Kidney epithelial cell (primary cell): ENCODE data around the gene ABHD14A. TPM values are rescaled to one million over a fixed set of nuclear protein-coding genes. Genes with fewer than 3 reads are reported as not detected.

Experiments
- DNase-seq: peaks from one replicate; pipeline ENCODE4 v3.0.0-alpha.2; 2010; ENCODE audit warnings: low read depth
- H3K27me3 ChIP-seq: 2 replicates; pipeline ENCODE4 v1.6.0; 2011; ENCODE audit warnings: low read length; ENCODE audit not compliant: control insufficient read depth, insufficient read depth
- H3K36me3 ChIP-seq: 2 replicates; pipeline ENCODE4 v1.5.1; 2011; ENCODE audit warnings: low read length; ENCODE audit not compliant: control insufficient read depth, insufficient read depth
- H3K4me3 ChIP-seq: 2 replicates; pipeline ENCODE4 v1.5.1; 2011; ENCODE audit warnings: low read depth, mild to moderate bottlenecking, control low read depth, low read length
- CTCF ChIP-seq: IDR thresholded peaks from 2 replicates; pipeline ENCODE4 v1.5.1; 2011; ENCODE audit warnings: mild to moderate bottlenecking, moderate library complexity, low read length, control low read depth, inconsistent platforms; ENCODE audit not compliant: insufficient read depth, poor library complexity, severe bottlenecking
- total RNA-seq: library from RNA; depleted of rRNA; stranded (reverse); fragments of >200 nt; gene quantifications from 2 replicates; pipeline ENCODE4 v1.2.3, GENCODE V29; 2015

The ABHD14A gene
- total RNA-seq, 1 donor from 2014 or later, result 15.3 TPM

- Histone ChIP-seq H3K27me3 (no peaks in the 10 kb centered on the region), H3K36me3 (peaks cover 8% of the 10 kb centered on the region), H3K4me3 (no peak overlapping the region)
- TF ChIP-seq CTCF, result no peak
- no peak for DNase-seq
Measured at GRCh38 chr3:51931756-51932155, 43.1 kb upstream of the ABHD14A start.

GRCh38 chr3:51932471-51933370, 42.1 kb upstream of the ABHD14A start:
- peaks cover 8% of the 10 kb centered on the region for H3K36me3 ChIP-seq
- no peak for TF ChIP-seq CTCF
- no peak overlapping the region for H3K4me3 ChIP-seq
- H3K27me3 ChIP-seq, result no peaks in the 10 kb centered on the region
- DNase-seq, result no peak

DNA sequence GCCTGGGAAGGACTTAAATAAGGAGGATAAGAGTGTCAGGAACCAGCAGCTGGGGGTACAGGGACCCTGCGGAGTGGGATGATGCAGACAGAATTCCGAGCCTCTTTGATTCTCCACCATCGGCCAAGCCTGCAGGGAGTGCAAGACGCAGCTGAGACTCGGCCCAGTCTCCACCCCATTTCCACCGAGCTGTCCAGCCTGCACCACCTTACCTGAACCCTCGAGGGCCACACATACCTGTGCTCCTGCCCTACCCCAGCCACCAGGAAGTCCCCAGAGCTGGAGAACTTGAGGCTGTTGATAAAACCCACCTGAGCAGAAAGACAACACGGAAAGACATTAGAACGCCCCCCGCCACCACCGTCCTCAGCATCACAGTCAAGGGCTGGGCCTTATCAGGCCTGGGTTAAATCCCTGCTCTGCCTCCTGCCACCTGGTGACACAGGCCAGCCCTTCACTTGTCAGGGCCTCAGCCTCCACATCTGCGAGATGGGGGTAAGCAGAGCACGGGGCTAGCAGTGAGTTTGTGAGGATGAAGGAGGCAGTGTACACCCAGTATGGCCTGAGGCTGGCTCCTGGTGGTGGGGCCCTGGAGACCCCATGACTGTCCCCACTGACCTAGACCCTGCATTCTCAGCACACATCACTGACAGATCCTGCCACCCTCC, 41.3 kb upstream of the ABHD14A start:
- Histone ChIP-seq H3K4me3 (no peak overlapping the region), H3K27me3 (no peaks in the 10 kb centered on the region), H3K36me3 (peaks cover 8% of the 10 kb centered on the region)
- TF ChIP-seq CTCF, result no peak
- DNase-seq, result no peak

DNA sequence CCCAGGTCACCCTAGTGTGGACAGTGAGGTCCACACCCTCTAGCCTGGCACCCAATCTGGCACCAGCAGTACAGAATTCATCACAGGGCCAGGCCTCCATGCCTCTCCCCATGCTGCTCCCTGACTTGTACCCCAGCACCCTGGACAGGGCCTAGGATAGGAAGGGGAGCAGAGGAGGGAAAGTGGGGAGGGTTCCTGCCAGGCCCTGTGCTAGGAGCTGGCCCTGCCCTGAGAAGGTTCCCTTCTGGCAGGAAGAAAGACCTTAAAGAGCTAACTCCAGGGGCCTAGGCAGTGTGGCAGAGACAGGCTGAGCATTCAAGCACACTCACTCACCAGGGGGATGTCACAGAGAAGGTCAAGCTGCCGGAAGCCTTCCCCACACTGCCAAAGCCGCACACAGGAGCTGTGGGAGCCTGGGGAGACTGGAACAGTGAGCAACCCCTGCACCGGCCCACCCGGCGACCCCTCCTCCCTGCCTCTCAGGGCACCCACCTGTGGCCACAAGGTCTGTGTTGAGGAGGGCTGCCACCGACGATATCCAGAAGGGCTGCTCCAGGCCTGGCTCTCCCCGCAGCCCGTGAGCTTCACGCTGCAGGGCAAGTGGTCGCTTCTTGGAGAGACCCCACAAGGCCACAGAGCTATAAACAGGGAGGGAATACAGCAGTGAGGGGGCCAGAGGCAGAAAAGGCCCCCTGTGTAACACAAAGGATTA, 40.6 kb upstream of the ABHD14A start:
- Histone ChIP-seq H3K27me3 (no peaks in the 10 kb centered on the region), H3K36me3 (peaks cover 8% of the 10 kb centered on the region), H3K4me3 (no peak overlapping the region)
- DNase-seq, result no peak
- TF ChIP-seq CTCF, result no peak

DNA sequence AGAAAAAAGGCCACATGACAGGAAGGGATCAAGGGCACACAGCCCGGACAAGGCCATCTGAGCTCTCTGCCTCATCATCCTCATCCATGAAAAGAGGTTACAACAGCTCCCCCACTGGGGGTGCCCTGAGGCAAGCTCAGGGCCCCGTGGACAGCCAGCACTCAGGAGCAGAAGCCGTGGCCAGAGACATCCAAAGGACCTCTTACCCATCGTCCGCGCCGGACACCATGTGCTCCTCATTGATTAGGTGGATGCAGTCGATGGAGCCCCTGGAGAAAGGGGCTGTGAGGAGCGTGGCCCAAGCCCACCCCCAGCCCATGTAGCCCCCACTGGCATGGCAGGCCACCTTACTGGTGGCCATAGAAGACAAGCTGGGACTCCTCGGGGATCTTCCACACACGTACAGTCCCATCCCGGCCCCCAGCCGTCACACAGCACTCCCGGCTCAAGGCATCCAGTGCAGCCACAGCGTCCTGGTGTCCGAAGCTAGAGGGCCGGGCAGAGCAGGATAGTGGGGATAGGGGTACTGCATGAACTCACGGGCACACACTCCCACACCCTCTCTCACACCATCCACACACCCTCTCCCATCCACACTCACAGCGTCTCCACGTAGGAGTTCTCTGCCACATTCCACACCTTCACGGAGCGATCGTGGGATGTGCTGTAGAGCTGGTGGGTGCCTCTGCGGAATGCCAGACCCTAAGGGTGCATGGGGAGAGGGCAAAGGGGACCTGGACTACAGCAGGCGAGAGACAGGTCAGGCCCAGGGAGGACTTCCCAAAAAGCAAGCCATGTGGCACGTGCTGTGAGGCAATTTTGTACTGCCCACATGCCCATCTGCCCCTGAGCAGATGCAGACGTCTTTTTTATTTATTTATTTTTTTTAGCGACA, 39.6 kb upstream of the ABHD14A start:
- H3K4me3 ChIP-seq, result no peak overlapping the region
- peaks cover 8% of the 10 kb centered on the region for H3K36me3 ChIP-seq
- TF ChIP-seq CTCF, result no peak
- no peak for DNase-seq
- no peaks in the 10 kb centered on the region for H3K27me3 ChIP-seq
